ENCODE measurements around the gene SLC9A1. TPM values are rescaled to one million over a fixed set of nuclear protein-coding genes. Genes with fewer than 3 reads are reported as not detected.

SLC9A1 gene
- total and polyA plus RNA-seq, 10 of the 15 experiments (the other 5 are each of a cell fraction or from before 2014, with no cell fraction given), result 0.87 to 21.4 (median 4.3) TPM

DNA sequence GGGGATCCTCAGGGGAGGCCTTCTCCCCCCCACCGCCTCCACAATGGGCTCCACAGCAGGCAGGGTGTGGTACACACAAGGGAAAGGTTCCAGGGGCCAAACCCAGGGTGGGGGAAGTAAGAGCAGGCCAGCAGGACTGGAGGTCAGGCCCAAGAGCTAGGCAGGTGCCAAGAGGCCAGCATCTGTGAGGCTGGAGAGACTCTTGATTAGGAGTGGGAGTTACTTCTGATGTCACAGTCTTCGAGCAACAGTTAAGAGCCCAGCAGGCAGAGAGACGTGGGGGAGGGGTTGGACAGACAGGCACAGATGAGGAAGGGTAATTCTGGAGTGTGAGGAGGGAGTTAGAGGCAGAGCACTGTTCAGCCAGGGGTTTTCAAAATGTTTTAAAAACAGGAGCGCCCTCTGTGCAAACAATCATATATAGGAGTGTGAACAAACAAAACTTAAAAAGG is 55.8 kb downstream of the SLC9A1 start (continued):
- TF ChIP-seq NBN (IDR thresholded peaks at IDR 0.05) (peak; percentile 93), IKZF2 (IDR thresholded peaks at IDR 0.05) (peak in 1 of 2 experiments; percentile 59; a peak in 2 of 4 replicates), ZBED1 (IDR thresholded peaks at IDR 0.05; ENCODE audit: borderline replicate concordance) (no peak), ATF7 (IDR thresholded peaks at IDR 0.05; ENCODE audit: low read depth) (peak; percentile 81), HDGF (IDR thresholded peaks at IDR 0.05) (peak; percentile 62; the same call in 1 of the 2 replicates), EGR1 (IDR thresholded peaks at IDR 0.05; ENCODE audit: borderline replicate concordance in 1 of 2, low read depth in 2 of 2, low read length in 2 of 2) (peak in 1 of 2 experiments; percentile 15; a peak in 1 of 3 replicates), RCOR1 (conservative IDR thresholded peaks at IDR 0.05; ENCODE audit: low read depth, low read length) (no peak), IKZF1 (conservative IDR thresholded peaks at IDR 0.05) (peak; percentile 72), RB1 (IDR thresholded peaks at IDR 0.05; ENCODE audit: borderline replicate concordance) (0 out of 2 replicates have a peak, but pooled peaks have one; percentile 68), MEF2B (IDR thresholded peaks at IDR 0.05; ENCODE audit: partially characterized antibody, poor library complexity, severe bottlenecking) (peak; percentile 97), PAX5 (IDR thresholded peaks at IDR 0.05; ENCODE audit: borderline replicate concordance, low read depth, low read length) (no peak), MTA2 (IDR thresholded peaks at IDR 0.05; ENCODE audit: low read depth) (peak; percentile 72), JUNB (IDR thresholded peaks at IDR 0.05) (no peak), NR2F1 (conservative IDR thresholded peaks at IDR 0.05) (peak; percentile 75), DPF2 (IDR thresholded peaks at IDR 0.05) (peak; percentile 60; the same call in 1 of the 2 replicates), BHLHE40 (IDR thresholded peaks at IDR 0.05; ENCODE audit: borderline replicate concordance in 1 of 2, low read depth in 2 of 2, low read length in 1 of 2) (peak; percentile 9 to 64; a peak in 2 of 4 replicates), GATAD2B (conservative IDR thresholded peaks at IDR 0.05; ENCODE audit: low read depth) (peak; percentile 76; the same call in 1 of the 2 replicates), FOS (IDR thresholded peaks at IDR 0.05; ENCODE audit: borderline replicate concordance, extremely low read depth, insufficient read length) (no peak), LARP7 (IDR thresholded peaks at IDR 0.05) (0 out of 2 replicates have a peak, but pooled peaks have one; percentile 19)
- TF ChIP-seq, protein P1, sequence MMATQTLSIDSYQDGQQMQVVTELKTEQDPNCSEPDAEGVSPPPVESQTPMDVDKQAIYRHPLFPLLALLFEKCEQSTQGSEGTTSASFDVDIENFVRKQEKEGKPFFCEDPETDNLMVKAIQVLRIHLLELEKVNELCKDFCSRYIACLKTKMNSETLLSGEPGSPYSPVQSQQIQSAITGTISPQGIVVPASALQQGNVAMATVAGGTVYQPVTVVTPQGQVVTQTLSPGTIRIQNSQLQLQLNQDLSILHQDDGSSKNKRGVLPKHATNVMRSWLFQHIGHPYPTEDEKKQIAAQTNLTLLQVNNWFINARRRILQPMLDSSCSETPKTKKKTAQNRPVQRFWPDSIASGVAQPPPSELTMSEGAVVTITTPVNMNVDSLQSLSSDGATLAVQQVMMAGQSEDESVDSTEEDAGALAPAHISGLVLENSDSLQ (IDR thresholded peaks at IDR 0.05), result peak; percentile 52; the same call in 1 of the 2 replicates
- TF ChIP-seq, protein P2, sequence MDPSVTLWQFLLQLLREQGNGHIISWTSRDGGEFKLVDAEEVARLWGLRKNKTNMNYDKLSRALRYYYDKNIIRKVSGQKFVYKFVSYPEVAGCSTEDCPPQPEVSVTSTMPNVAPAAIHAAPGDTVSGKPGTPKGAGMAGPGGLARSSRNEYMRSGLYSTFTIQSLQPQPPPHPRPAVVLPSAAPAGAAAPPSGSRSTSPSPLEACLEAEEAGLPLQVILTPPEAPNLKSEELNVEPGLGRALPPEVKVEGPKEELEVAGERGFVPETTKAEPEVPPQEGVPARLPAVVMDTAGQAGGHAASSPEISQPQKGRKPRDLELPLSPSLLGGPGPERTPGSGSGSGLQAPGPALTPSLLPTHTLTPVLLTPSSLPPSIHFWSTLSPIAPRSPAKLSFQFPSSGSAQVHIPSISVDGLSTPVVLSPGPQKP (IDR thresholded peaks at IDR 0.05; ENCODE audit: low read depth, low read length), result no peak
- TF ChIP-seq, protein P3, sequence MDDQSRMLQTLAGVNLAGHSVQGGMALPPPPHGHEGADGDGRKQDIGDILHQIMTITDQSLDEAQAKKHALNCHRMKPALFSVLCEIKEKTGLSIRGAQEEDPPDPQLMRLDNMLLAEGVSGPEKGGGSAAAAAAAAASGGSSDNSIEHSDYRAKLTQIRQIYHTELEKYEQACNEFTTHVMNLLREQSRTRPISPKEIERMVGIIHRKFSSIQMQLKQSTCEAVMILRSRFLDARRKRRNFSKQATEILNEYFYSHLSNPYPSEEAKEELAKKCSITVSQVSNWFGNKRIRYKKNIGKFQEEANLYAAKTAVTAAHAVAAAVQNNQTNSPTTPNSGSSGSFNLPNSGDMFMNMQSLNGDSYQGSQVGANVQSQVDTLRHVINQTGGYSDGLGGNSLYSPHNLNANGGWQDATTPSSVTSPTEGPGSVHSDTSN (IDR thresholded peaks at IDR 0.05; ENCODE audit: insufficient replicate concordance, low read depth, low read length), result no peak
- TF ChIP-seq, protein P4, sequence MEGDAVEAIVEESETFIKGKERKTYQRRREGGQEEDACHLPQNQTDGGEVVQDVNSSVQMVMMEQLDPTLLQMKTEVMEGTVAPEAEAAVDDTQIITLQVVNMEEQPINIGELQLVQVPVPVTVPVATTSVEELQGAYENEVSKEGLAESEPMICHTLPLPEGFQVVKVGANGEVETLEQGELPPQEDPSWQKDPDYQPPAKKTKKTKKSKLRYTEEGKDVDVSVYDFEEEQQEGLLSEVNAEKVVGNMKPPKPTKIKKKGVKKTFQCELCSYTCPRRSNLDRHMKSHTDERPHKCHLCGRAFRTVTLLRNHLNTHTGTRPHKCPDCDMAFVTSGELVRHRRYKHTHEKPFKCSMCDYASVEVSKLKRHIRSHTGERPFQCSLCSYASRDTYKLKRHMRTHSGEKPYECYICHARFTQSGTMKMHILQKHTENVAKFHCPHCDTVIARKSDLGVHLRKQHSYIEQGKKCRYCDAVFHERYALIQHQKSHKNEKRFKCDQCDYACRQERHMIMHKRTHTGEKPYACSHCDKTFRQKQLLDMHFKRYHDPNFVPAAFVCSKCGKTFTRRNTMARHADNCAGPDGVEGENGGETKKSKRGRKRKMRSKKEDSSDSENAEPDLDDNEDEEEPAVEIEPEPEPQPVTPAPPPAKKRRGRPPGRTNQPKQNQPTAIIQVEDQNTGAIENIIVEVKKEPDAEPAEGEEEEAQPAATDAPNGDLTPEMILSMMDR (IDR thresholded peaks at IDR 0.05 in 2 of 3, conservative IDR thresholded peaks at IDR 0.05 in 1 of 3; ENCODE audit: control insufficient read depth in 2 of 3, extremely low read depth in 1 of 3, insufficient read depth in 1 of 3, low read depth in 3 of 3, low read length in 3 of 3), result peak in 1 of 3 experiments; percentile 17; a peak in 1 of 6 replicates
- TF ChIP-seq, protein P5, sequence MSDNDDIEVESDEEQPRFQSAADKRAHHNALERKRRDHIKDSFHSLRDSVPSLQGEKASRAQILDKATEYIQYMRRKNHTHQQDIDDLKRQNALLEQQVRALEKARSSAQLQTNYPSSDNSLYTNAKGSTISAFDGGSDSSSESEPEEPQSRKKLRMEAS (IDR thresholded peaks at IDR 0.05; ENCODE audit: low read depth, low read length), result 0 out of 2 replicates have a peak, but pooled peaks have one; percentile 1

All from GM12878 (cell line).